Endothelial cell of umbilical vein (primary cell): ENCODE results near the gene TBC1D16. TPM values are rescaled to one million over a fixed set of nuclear protein-coding genes. Genes with fewer than 3 reads are reported as not detected.

Experiments used
- BruUV-seq: library from RNA; stranded (reverse); fragments of 400-500 nt; replicated peaks from 2 replicates; lab custom pipeline; 2021; lab: Mats Ljungman, UMichigan
- CTCF ChIA-PET: fragments of 300-600, 350-600 bp; sonication (Branson Sonifier 250); formaldehyde crosslinking; loops from one replicate; lab custom pipeline; 2021; ENCODE audit warnings: antibody characterized with exemption, inconsistent platforms; lab: Charles Lee
- POLR2A ChIA-PET: fragments of 300-600, 350-600 bp; sonication (Branson Sonifier 250); formaldehyde crosslinking; loops from one replicate; lab custom pipeline; 2021; ENCODE audit warnings: antibody characterized with exemption, inconsistent platforms; lab: Charles Lee
- DNase-seq: peaks from one replicate; pipeline ENCODE4 v3.0.0-alpha.2; 2011; ENCODE audit warnings: low read depth, low spot score
- FAIRE-seq: peaks from 2 replicates; lab custom pipeline; 2011; peaks lifted over from hg19 to GRCh38; lab: Jason Lieb, UNC
- H2AFZ ChIP-seq: 2 replicates; pipeline ENCODE4 v1.6.0; 2012; ENCODE audit warnings: low read depth, low read length, control low read depth, inconsistent platforms
- H3K27ac ChIP-seq: 2 replicates; pipeline ENCODE4 v1.5.1; 2011; ENCODE audit warnings: low read depth, mild to moderate bottlenecking, control low read depth, low read length, moderate library complexity; ENCODE audit not compliant: insufficient read depth
- H3K27me3 ChIP-seq, 2 experiments: 2 replicates each; pipeline versions ENCODE4 v1.6.0 to v1.6.1; 2011; ENCODE audit warnings: low read length in 2 of 2, mixed read lengths in 1 of 2; ENCODE audit not compliant: control insufficient read depth in 2 of 2, insufficient read depth in 2 of 2
- H3K36me3 ChIP-seq, 2 experiments: 2 replicates in 1 of 2; 3 replicates in 1 of 2; pipeline ENCODE4 v1.5.1; 2011; ENCODE audit warnings: low read length in 2 of 2, mild to moderate bottlenecking in 1 of 2, moderate library complexity in 1 of 2; ENCODE audit not compliant: control insufficient read depth in 2 of 2, insufficient read depth in 2 of 2; ENCODE audit errors: extremely low read depth in 1 of 2
- H3K4me1 ChIP-seq: 3 replicates; pipeline ENCODE4 v1.5.1; 2011; ENCODE audit warnings: mild to moderate bottlenecking, low read length; ENCODE audit not compliant: control insufficient read depth, insufficient read depth; ENCODE audit errors: extremely low read depth
- H3K4me2 ChIP-seq: 2 replicates; pipeline ENCODE4 v1.6.1; 2011; ENCODE audit warnings: low read length, control low read depth, mixed read lengths; ENCODE audit not compliant: insufficient read depth
- H3K4me3 ChIP-seq, 3 experiments: fragments of 200-600 bp in 1 of 3; sonication (generic), shearing (Covaris generic) in 1 of 3; replicated peaks in 1 of 3; 2 replicates each; pipeline ENCODE4 v1.5.1; 2011 to 2016; ENCODE audit warnings: control low read depth in 3 of 3, low read length in 3 of 3, mild to moderate bottlenecking in 2 of 3, inconsistent platforms in 1 of 3, low read depth in 1 of 3, moderate library complexity in 1 of 3; ENCODE audit not compliant: insufficient read depth in 1 of 3
- H3K79me2 ChIP-seq: 2 replicates; pipeline ENCODE4 v1.6.0; 2012; ENCODE audit warnings: low read length, inconsistent platforms; ENCODE audit not compliant: control insufficient read depth, insufficient read depth
- H3K9ac ChIP-seq: replicated peaks from 2 replicates; pipeline ENCODE3; 2011; ENCODE audit warnings: low read length, control low read depth; ENCODE audit not compliant: insufficient read depth; ENCODE audit errors: extremely low read depth
- H3K9me1 ChIP-seq: replicated peaks from 3 replicates; pipeline ENCODE4 v1.6.0; 2011; ENCODE audit warnings: mild to moderate bottlenecking, low read length; ENCODE audit not compliant: control insufficient read depth, insufficient read depth; ENCODE audit errors: extremely low read depth
- H3K9me3 ChIP-seq: replicated peaks from 2 replicates; pipeline ENCODE4 v1.5.1; 2012; ENCODE audit warnings: low read length, inconsistent platforms; ENCODE audit not compliant: control insufficient read depth, insufficient read depth
- H4K20me1 ChIP-seq: replicated peaks from 2 replicates; pipeline ENCODE3; 2011; ENCODE audit warnings: mild to moderate bottlenecking, low read length; ENCODE audit not compliant: control insufficient read depth, insufficient read depth; ENCODE audit errors: extremely low read depth
- CTCF ChIP-seq, 2 donors: IDR thresholded peaks; 1 replicate in 1 of 2; 2 replicates in 1 of 2; pipeline ENCODE4 v1.5.1; 2011; ENCODE audit warnings: low read length in 2 of 2, mild to moderate bottlenecking in 2 of 2, moderate library complexity in 2 of 2, control low read depth in 1 of 2, inconsistent platforms in 1 of 2, low read depth in 1 of 2; ENCODE audit not compliant: insufficient read depth in 1 of 2; ENCODE audit errors: extremely low read depth in 1 of 2
- GATA2 ChIP-seq: IDR thresholded peaks from 2 replicates; pipeline ENCODE4 v1.7.0; 2011; ENCODE audit warnings: low read depth, mild to moderate bottlenecking, moderate library complexity, mixed read lengths, low read length; ENCODE audit not compliant: insufficient read length, insufficient read depth
- JUN ChIP-seq: IDR thresholded peaks from 2 replicates; pipeline ENCODE4 v1.6.1; 2011; ENCODE audit warnings: borderline replicate concordance, low read depth; ENCODE audit not compliant: insufficient read length, insufficient read depth
- POLR2A ChIP-seq: IDR thresholded peaks from 2 replicates; pipeline ENCODE4 v1.6.1; 2012; ENCODE audit warnings: low read depth, mild to moderate bottlenecking, control low read depth, low read length
- dilution Hi-C: fragments of 300-500 bp; cut with MboI; formaldehyde crosslinking; loops from one replicate; pipeline ENCODE4 v1.15.0; 2019; ENCODE audit warnings: low sequenced_read_pairs; ENCODE audit not compliant: extremely low pct_ligation_motif_present
- intact Hi-C: fragments of 100-400 bp; cut with micrococcal nuclease; formaldehyde crosslinking; loops from one replicate; pipeline ENCODE4 v1.10.0; 2022
- polyA plus RNA-seq, 4 experiments: library from polyadenylated mRNA; depleted of rRNA in 3 of 4; stranded (reverse) in 3 of 4; unstranded in 1 of 4; fragments of >200 nt; gene quantifications; 2 replicates each; pipeline versions ENCODE4 v1.2.1 to v1.2.3, GENCODE V29; 2011 to 2012; ENCODE audit warnings: missing spikeins in 1 of 4
- total RNA-seq: library from RNA; stranded (reverse); gene quantifications from 2 replicates; pipeline ENCODE4 v1.2.3, GENCODE V29; 2021
- TF ChIP-seq, protein P1 (sequence below): IDR thresholded peaks from 2 replicates; pipeline ENCODE4 v1.6.1; 2011; ENCODE audit not compliant: insufficient read depth, insufficient read length

TBC1D16 gene
- total and polyA plus RNA-seq, 2 donors (not counting 3 experiments of a cell fraction or from before 2014, with no cell fraction given), result 12.9 to 48.6 TPM

- no peaks in the 10 kb centered on the region for H3K27me3 ChIP-seq
- no peak overlapping the region for H3K4me3 ChIP-seq
- no peak overlapping the region for H3K27ac ChIP-seq
- peaks cover 6% of the 10 kb centered on the region for H3K4me1 ChIP-seq
- H3K79me2 ChIP-seq, result no peaks in the 10 kb centered on the region
- no peaks in the 10 kb centered on the region for H3K9me3 ChIP-seq
- no peak overlapping the region for H3K4me2 ChIP-seq
- no peak overlapping the region for H2AFZ ChIP-seq
- FAIRE-seq, result no peak
- H3K36me3 ChIP-seq, result no peaks in the 10 kb centered on the region
- H3K9me1 ChIP-seq, result no peaks in the 10 kb centered on the region
- ChIA-PET CTCF (no interaction called here), POLR2A (no interaction called here)
- H4K20me1 ChIP-seq, result no peaks in the 10 kb centered on the region
- intact Hi-C loops, result no loop called here
- DNase-seq, result no peak
- TF ChIP-seq POLR2A (no peak), JUN (no peak), GATA2 (no peak), CTCF (IDR thresholded peaks at IDR 0.05; ENCODE audit: extremely low read depth in 1 of 2, insufficient read depth in 1 of 2, low read depth in 1 of 2, low read length in 2 of 2) (no peak)
- TF ChIP-seq, protein P1, sequence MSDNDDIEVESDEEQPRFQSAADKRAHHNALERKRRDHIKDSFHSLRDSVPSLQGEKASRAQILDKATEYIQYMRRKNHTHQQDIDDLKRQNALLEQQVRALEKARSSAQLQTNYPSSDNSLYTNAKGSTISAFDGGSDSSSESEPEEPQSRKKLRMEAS, result no peak
- BruUV-seq, result no TSS peak
- dilution Hi-C loops, result no loop called here
- no peak overlapping the region for H3K9ac ChIP-seq
These were observed 117.7 kb downstream of the TBC1D16 start for GRCh38 chr17:79917902-79918484.
